ENCODE data around the gene FLCN.

FLCN gene

GRCh38 chr17:17175917-17176316 lies 61.1 kb downstream of the FLCN start:
- Histone ChIP-seq H3K36me3 (replicated peaks; ENCODE audit: insufficient read depth, low read length) (peaks cover 7% of the 10 kb centered on the region; the same call in 1 of the 2 replicates), H3K9me2 (replicated peaks; ENCODE audit: insufficient read depth, low read length) (no peaks in the 10 kb centered on the region), H2AFZ (ENCODE audit: low read length) (no peak overlapping the region), H3F3A (ENCODE audit: insufficient read depth, low read length) (no peaks in the 10 kb centered on the region), H3K9me3 (replicated peaks; ENCODE audit: insufficient read depth, low read length) (no peaks in the 10 kb centered on the region), H3K9ac (ENCODE audit: low read length) (no peak overlapping the region), H4K20me1 (ENCODE audit: insufficient read depth, low read length) (no peaks in the 10 kb centered on the region), H3K27me3 (replicated peaks; ENCODE audit: insufficient read depth, low read length) (no peaks in the 10 kb centered on the region), H3K4me2 (ENCODE audit: low read depth, low read length) (no peak overlapping the region), H3K4me1 (ENCODE audit: low read length) (no peaks in the 10 kb centered on the region), H3K4me3 (ENCODE audit: low read length) (no peak overlapping the region), H3K79me2 (ENCODE audit: low read length) (no peaks in the 10 kb centered on the region), H3K27ac (ENCODE audit: low read length) (no peak overlapping the region)
- DNase-seq, result no peak
- TF ChIP-seq EZH2phosphoT487 (IDR thresholded peaks at IDR 0.05; ENCODE audit: low read length) (no peak), CTCF (IDR thresholded peaks at IDR 0.05; ENCODE audit: low read length) (no peak), EZH2 (optimal IDR thresholded peaks at IDR 0.05; ENCODE audit: low read depth, low read length) (no peak)

- H3K4me3 ChIP-seq (ENCODE audit: low read length), result no peak overlapping the region
- no peaks in the 10 kb centered on the region for H3K27me3 ChIP-seq (replicated peaks; ENCODE audit: insufficient read depth, low read length)
- no peaks in the 10 kb centered on the region for H3F3A ChIP-seq (ENCODE audit: insufficient read depth, low read length)
- TF ChIP-seq EZH2phosphoT487 (IDR thresholded peaks at IDR 0.05; ENCODE audit: low read length) (no peak), CTCF (IDR thresholded peaks at IDR 0.05; ENCODE audit: low read length) (no peak), EZH2 (optimal IDR thresholded peaks at IDR 0.05; ENCODE audit: low read depth, low read length) (no peak)
- no peak overlapping the region for H2AFZ ChIP-seq (ENCODE audit: low read length)
- H3K4me1 ChIP-seq (ENCODE audit: low read length), result no peaks in the 10 kb centered on the region
- H3K9me3 ChIP-seq (replicated peaks; ENCODE audit: insufficient read depth, low read length), result no peaks in the 10 kb centered on the region
- no peaks in the 10 kb centered on the region for H3K79me2 ChIP-seq (ENCODE audit: low read length)
- H3K27ac ChIP-seq (ENCODE audit: low read length), result no peak overlapping the region
- no peaks in the 10 kb centered on the region for H3K9me2 ChIP-seq (replicated peaks; ENCODE audit: insufficient read depth, low read length)
- H4K20me1 ChIP-seq (ENCODE audit: insufficient read depth, low read length), result no peaks in the 10 kb centered on the region
- no peak overlapping the region for H3K9ac ChIP-seq (ENCODE audit: low read length)
- H3K4me2 ChIP-seq (ENCODE audit: low read depth, low read length), result no peak overlapping the region
- H3K36me3 ChIP-seq (replicated peaks; ENCODE audit: insufficient read depth, low read length), result peaks cover 5% of the 10 kb centered on the region; the same call in 1 of the 2 replicates
- DNase-seq, result no peak
These were observed 61.6 kb downstream of the FLCN start for GRCh38 chr17:17175340-17175739.

GRCh38 chr17:17173921-17174320 lies 63.0 kb downstream of the FLCN start:
- H3K4me3 ChIP-seq (ENCODE audit: low read length), result no peak overlapping the region
- peaks cover 5% of the 10 kb centered on the region; the same call in 1 of the 2 replicates for H3K36me3 ChIP-seq (replicated peaks; ENCODE audit: insufficient read depth, low read length)
- no peaks in the 10 kb centered on the region for H4K20me1 ChIP-seq (ENCODE audit: insufficient read depth, low read length)
- no peak overlapping the region for H3K9ac ChIP-seq (ENCODE audit: low read length)
- no peaks in the 10 kb centered on the region for H3K4me1 ChIP-seq (ENCODE audit: low read length)
- H3K9me2 ChIP-seq (replicated peaks; ENCODE audit: insufficient read depth, low read length), result no peaks in the 10 kb centered on the region
- no peak overlapping the region for H3K27ac ChIP-seq (ENCODE audit: low read length)
- H3K79me2 ChIP-seq (ENCODE audit: low read length), result no peaks in the 10 kb centered on the region
- H3F3A ChIP-seq (ENCODE audit: insufficient read depth, low read length), result no peaks in the 10 kb centered on the region
- H3K9me3 ChIP-seq (replicated peaks; ENCODE audit: insufficient read depth, low read length), result no peaks in the 10 kb centered on the region
- H3K27me3 ChIP-seq (replicated peaks; ENCODE audit: insufficient read depth, low read length), result no peaks in the 10 kb centered on the region
- no peak overlapping the region for H2AFZ ChIP-seq (ENCODE audit: low read length)
- no peak for DNase-seq
- H3K4me2 ChIP-seq (ENCODE audit: low read depth, low read length), result no peak overlapping the region
- no peak for TF ChIP-seq EZH2 (optimal IDR thresholded peaks at IDR 0.05; ENCODE audit: low read depth, low read length)
- TF ChIP-seq EZH2phosphoT487 (IDR thresholded peaks at IDR 0.05; ENCODE audit: low read length), result no peak
- TF ChIP-seq CTCF (IDR thresholded peaks at IDR 0.05; ENCODE audit: low read length), result no peak

All from MM.1S (cell line).